HG03175 (cell line): ENCODE results near the gene BRMS1L.
"Not testable (repeated sequence)": the region's sequence is repeated elsewhere in the genome, so short reads cannot be mapped to it uniquely, and the experiment has no call there.

Experiments
- ATAC-seq: cut with Tn5 transposase; IDR thresholded peaks from one replicate; pipeline ENCODE4 v1.9.1; 2021; ENCODE audit warnings: mild to moderate bottlenecking, moderate library complexity; ENCODE audit not compliant: unreplicated experiment

BRMS1L gene, protein sequence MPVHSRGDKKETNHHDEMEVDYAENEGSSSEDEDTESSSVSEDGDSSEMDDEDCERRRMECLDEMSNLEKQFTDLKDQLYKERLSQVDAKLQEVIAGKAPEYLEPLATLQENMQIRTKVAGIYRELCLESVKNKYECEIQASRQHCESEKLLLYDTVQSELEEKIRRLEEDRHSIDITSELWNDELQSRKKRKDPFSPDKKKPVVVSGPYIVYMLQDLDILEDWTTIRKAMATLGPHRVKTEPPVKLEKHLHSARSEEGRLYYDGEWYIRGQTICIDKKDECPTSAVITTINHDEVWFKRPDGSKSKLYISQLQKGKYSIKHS

DNA sequence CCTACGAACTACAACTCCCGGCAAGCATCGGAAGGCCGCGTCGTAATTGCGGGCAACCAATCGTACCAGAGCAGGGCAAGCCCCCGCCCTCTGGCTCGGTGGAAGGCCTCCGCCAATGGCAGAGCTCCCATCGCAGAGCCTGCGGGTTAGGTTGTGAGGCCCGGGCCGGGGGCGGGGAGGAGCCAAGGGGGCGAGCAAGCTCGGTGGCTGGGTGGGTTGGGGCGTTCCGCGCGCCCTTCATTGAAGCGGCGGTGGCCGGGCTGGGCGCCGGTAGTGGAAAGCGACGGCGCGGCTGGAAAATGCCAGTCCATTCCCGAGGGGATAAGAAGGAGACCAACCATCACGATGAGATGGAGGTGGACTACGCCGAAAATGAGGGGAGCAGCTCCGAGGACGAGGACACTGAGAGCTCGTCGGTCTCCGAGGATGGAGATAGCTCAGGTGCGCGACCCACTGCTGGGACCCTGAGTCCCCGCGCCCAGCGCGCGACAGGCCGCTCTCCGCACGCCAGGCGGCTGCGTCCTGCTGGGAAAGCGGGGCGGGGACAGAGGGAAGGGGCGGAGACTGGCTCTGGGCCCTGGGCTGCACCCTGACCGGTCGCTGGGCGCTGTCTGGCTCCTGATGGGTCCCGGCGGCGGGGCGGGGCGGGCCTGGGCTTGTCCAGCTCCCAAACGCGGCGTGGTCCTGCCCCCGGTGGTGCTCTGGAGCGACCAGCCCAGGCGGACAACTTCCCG, at the start of gene BRMS1L:
Gene BRMS1L (plus strand): TSS at position 121 of the 734 bp plus-strand sequence. CDS start 179 bp downstream, at position 300.
- peak; percentile 97 for ATAC-seq

DNA sequence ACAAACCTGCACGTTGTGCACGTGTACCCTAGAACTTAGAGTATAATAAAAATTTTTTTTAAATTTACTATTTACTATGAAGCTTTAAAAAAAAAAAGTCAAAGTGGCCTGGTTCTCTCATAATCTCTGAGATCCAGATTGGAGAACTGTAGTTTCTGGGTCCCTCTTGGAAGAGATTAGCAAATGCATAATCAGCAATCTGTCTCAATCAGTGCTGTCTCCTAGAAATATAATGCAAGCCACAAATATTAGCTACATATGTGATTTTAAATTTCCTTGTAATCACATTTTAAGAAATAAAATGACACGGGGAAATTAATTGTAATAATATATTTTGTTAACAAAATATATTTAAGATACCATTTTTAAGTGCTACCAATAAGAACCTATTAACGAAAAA, 49.3 kb upstream of the BRMS1L start:
- no peak for ATAC-seq

DNA sequence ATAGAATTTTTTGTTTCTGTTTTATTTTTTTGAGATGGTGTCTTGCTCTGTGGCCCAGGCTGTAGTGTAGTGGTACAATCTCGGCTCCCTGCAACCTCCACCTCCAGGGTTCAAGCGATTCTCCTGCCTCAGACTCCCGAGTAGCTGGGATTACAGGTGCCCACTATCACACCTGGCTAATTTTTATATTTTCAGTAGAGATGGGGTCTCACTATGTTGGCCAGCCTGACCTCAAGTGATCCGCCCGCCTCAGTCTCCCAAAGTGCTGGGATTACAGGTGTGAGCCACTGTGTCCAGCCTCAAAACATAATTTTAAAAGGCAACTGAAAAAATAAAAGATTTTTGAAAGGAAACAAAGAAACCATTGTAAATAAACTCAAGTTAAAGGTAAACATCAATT, 48.6 kb upstream of the BRMS1L start:
- ATAC-seq, result not testable (repeated sequence)

DNA sequence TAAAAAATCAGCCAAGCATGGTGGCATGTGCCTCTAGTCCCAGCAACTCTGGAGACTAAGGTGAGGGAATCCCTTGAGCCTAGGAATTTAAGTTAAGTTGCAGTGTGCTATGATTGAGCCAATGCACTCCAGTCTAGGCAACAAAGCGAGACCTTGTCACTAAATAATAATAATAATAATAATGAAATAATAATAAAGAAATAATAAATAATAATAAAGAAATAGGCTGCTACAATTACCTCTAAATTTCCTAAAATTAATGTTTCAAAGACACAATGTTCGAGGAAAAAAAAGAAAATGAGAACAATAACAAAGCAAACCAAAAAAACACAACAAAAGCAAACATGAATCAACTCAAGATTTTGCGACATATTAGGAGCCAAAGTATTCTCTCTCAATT, 46.8 kb upstream of the BRMS1L start:
- no peak for ATAC-seq

DNA sequence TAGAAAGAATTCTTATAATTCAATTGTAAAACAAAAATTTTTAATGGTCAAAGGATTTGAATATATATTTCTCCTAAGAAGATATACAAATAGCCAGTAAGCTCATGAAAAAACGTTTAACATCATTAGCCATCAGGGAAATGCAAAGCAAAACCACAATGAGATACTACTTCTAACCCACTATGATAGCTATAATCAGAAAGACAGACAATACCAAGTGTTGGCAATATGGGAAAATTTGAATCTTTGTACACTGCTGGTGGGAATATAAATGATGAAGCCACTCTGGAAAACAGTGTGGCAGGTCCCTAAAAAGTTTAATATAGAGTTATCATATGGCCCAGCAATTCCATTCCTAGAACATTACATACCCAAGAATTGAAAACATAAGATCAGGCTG, 42.4 kb upstream of the BRMS1L start:
- no peak for ATAC-seq

DNA sequence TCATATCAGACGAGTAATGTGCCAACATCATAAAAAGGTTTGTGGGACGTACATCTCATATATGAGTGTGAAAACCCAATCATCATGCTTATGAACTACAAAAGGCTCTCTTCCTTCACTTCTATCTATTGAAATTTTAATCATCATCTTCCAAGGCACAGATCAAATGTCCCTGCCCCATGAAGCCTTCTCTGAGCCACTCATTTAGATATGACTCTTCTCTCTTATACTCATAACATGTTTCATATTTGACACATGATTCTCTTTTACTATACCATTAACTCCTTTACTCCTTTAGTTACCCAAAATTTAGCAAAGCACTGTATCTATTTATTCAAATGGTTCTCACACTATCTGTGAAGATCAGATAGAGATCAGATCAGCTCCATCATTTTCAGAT, 39.3 kb upstream of the BRMS1L start:
- no peak for ATAC-seq

DNA sequence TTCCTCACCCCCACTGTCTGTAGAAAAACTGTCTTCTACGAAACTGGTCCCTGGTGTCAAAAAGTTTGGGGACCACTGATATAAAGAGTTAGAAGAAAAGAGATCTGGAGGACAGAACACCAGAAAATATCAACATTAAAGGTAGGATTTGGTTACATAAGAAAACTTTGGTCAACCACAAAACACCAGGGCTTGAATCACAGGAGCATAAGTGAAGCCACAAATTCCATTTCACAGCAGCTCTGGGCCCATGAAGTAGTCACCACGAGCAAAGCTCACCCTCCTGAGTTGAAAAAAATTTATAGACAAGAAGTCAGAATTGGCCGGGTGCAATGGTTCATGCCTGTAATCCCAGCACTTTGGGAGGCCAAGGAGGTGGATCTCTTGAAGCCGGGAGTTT, 36.5 kb upstream of the BRMS1L start:
- no peak for ATAC-seq

DNA sequence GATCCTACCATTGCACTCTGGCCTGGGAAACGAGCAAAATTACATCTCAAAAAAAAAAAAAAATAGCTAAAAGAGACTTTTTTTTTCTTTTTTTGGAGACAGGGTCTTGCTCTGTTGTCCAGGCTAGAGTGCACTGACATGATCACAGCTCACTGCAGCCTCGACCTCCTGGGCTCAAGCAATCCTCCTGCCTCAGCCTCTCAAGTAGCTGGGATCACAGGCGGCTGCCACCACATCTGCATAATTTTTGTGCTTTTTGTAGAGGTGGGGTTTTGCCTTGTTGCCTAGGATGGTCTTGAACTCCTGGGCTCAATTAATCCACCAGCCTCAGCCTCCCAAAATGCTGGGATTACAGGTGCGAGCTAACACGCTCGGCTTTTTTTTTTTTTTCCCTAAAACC, 28.3 kb upstream of the BRMS1L start:
- ATAC-seq, result no peak

DNA sequence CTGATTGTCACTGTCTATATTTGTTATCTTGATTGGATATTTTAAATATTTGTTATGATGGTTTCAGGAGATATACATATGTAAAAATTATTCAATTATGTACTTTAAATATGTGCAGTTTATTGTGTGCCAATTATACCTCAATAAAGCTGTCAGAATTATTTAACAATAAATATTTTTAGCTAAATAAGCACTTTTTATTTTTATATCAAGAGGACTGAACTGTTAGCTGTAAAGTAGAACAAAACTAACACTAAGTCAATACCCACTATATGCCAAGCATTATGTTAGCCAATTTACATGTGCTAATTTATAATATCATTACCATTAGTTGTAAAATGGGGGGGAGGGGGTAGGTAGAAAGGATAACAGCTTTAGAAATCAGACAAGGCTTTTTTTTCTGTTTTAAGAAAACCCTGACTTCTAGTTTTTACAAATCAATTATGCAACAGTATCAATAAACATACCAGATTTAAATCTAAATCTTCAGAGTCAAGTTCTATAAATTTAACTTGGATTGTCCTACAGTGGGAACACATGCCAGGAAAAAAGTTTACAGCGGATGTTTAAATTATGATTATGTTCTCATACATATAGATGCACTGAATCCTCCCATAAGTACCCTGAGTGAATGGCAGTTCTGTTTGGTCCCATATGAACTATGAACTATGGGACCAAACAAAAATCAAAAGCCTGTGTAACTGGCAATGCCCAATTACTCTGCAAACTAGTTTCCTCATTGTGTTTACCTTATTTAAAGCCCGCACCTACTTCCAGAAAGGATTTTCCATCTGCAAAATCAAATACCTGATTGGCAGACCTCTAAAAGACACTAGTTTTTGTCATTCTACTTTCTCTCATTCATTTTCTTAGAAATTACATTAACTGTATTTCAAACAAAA, 19.9 kb upstream of the BRMS1L start:
- no peak for ATAC-seq

DNA sequence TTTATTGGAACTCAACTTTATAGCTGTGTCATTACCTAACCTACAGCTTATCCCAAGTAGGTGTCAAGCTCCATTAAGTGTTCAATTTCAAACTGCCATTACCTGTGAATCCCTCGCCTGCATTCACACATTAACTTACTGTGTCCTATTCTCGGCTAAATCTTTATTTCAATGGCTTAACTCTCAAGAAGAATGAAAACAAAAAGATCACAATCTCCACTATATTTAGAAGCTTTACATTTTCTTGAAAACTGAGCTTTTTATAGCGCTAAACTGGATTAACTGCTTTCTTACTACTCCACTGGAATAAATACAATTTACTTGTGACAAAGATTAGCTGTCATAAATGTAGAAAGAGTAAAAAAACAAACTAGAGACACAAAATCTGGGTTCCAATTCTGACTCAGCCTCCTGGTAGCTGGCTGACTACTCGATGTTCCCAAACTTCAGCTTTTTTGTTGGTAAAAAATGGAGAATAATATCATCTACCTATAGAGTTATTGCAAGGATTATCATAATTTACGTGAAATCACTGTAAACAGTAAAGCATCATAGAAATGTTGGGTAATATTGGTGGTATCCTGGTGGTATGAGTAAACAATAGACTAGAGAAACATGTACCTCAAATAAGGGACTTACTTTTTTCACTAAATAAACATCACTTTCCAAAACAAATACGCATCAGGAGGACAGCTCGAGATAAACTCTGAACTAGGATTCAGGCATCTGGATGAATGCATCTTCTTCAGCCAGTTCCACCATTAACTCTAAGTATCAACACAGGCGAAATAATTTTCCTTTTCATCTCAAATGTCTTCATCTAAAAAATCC, 18.8 kb upstream of the BRMS1L start:
- ATAC-seq, result no peak

DNA sequence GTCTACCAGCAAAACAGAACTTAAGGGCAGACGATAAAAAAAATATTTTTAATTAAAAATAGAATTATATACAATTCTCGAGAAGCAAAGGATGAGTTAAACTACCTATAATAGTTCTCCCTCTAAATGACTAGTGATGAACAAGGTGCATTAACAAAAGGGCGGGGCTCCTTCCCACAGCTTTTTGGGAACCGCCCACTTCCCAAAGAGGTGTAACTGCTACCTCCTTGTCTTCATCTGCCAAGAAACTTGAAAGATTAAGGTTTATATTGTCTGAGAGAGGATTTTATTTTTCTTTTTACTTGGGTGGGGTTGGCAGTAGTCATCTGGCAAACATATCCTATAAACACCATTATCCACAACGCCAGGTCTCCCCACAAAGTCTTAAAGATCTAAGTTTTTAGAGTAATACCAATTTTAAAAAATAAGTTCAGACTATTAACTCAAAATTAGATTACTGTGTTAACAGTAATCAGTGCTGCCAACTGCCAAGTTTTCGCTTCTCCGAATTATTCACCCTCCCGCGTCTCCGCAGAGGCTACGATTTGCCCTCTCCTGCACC, 18.0 kb upstream of the BRMS1L start:
- ATAC-seq, result no peak

DNA sequence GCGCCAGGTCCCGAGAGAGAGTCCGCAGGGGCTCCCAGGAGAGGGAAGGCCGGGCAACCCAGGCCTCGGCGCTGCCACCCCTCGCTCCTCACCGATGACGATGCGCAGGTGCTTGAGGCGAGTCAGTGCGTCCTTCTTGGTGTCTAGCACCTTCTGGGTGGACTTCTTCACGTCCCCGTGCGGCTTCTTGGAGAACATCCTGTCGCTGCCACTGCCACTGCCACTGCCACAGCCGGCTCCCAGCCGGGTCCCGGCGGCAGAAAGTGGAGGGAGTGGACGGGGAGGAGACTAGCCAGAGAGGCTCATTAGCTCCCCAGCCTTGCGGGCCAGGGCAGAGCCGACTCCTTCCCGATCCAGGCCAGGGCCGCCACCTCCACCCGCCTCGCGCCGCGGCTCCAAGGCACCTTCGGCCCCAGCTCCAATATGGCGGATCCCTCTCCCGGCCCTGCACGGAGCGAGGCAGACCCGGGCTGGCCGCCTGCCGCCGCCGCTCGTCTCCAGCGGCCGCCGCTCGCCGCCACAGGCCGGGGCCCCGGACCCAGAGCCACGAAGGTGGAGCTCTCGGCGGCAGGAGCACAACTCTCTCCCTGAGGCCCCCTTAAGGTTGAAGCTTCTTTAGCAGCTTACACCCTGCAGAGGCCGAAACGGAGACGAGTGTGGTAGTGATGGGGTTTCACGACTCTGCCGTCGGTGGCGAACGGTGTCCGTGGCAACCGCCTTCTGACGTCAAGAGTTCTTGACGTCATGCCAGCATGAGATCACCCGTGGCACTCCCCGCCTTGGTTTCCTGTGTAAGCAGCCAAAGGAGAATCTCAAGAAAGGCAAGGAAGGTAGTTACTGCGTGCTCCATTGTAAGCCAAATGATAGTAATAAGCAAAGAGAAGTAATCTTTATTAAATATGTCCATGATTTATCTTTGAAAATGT, 17.2 kb upstream of the BRMS1L start, which contains the start of gene RALGAPA1:
Gene RALGAPA1 (minus strand): TSS at position 658 of the 926 bp plus-strand sequence. CDS start 460 bp downstream, at position 198.
- ATAC-seq, result peak; percentile 97

DNA sequence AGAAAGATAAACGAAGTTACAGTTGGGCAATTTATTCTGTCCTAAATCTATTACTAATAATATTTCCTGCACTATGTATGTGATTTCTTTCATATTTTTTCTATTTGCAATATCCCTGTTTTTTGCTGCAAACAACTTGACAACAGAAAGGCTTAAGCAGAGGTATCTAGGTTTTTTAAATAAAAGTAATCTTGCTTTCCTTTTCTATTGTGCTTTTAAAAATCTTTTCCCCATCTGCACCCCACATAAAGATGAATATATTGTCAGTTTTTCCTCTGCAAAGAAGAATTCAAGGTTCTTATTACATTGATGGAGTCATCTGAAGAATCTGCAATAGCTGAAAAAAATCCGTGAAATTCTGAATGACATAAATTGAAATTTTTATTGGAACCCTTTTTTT, 16.5 kb upstream of the BRMS1L start:
- ATAC-seq, result no peak

DNA sequence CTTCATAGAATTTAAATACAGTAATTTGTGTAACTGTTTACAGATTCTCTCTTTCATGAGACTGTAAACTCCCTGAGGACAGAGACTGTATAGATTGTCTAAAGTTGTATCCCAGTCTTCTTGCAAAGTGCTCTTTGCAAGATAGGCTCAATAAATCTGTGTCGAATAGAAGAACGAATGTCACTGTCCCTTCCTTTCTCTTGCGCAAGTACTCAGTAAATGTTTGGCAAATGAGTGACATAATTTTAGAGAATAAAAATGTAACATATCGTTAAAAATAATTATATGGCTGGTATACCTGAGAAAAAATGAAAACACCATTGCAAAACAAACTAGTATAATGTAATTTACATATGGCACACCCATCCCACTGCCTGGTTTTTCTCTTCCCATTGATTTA, 15.2 kb upstream of the BRMS1L start:
- ATAC-seq, result no peak

DNA sequence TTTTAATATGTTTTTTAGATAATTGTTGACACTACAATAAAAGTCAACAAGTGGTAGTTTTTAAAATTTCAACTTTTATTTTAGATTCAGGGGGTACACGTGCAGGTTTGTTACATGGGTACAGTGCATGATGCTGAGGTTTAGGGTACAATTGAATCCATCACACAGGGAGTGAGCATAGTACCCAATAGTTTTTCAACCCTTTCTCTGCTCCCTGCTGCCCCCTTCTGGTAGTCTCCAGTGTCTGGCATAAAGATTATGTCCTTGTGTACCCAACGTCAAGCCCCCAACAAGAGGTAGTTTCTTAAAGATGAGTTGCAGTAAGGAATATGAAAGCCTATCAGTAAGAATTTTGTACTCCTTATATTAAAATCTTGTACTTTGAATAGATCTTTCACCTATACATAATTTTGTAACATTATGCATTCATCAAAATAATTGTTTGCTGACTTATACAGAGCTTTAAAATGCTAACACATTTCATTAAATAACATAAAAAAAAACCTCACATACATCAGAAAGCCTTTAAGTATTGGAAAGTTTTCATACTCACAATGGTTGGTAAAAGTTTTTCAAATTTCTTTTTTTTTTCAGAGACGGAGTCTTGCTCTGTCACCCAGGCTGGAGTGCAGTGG, 11.7 kb upstream of the BRMS1L start:
- ATAC-seq, result peak; percentile 74

DNA sequence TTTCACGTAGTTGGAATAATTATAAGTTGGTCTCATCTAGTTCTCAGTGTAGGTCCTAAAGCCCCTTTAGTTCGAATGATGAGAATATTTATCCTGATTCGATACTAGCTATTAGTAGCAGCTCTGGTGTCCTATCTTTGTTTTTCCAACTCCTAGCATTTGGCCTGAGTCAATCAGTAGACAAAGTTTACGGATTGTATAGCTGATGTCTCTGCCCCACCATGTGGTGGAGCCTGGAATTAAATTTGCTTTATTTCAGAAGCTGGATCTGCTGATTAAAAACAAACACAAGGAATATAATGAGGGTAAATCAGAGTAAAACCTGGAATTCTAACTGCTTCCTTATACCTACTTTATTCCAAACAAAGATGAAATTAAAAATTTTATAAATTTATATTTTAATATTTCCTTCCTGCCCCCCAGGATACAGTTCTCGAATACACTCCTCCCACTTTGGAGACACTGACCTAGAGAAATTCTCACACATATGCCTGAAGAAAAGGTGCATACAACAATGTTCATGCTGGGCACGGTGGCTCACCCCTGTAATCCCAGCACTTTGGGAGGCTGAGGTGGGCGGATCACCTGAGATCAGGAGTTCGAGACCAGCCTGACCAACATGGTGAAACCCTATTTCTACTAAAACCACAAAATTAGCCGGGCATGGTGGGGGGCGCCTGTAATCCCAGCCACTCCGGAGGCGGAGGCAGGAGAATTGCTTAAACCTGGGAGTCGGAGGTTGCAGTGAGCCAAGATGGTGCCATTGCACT, 7.6 kb upstream of the BRMS1L start:
- no peak for ATAC-seq

DNA sequence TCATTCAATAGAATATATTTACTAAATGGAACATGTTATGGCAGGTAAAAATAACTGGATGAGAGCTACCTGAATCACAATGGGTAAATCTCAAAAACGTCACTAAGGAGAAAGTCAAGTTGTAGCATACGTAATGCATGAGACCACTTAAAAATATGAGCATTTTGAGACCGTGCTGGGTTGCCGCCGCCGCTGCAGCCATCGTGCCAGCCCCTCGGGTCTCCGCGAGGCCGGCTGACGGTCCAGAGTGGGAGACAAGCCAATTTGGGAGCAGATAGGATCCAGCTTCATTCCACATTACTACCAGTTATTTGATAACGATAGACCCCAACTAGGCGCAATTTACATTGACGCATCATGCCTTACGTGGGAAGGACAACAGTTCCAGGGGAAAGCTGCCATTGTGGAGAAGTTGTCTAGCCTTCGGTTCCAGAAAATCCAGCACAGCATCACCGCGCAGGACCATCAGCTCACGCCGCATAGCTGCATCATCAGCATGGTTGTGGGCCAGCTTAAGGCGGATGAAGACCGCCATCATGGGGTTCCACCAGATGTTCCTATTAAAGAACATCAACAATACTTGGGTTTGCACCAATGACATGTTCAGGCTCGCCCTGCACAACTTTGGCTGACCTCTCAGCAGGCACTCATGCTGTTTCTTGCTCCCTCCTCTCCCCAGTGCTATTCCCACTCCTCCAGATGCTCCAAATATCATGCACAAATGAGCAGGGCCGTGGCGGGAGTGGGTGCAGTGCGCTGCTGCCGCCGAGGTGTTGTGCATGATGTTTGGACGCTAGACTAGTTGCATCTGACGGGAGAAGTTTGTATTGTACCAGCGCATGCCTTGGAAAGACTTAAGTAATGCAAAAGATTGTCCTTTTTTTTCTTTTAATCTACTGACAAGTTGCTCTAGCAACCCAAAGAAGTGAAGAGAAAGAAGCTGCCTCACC, 6.3 kb upstream of the BRMS1L start:
- ATAC-seq, result no peak
